ENCODE data around the gene WWOX. TPM values are rescaled to one million over a fixed set of nuclear protein-coding genes. Genes with fewer than 3 reads are reported as not detected.

Gene WWOX
- total RNA-seq, 1 experiment from 2014 or later = 79.9 TPM

DNA sequence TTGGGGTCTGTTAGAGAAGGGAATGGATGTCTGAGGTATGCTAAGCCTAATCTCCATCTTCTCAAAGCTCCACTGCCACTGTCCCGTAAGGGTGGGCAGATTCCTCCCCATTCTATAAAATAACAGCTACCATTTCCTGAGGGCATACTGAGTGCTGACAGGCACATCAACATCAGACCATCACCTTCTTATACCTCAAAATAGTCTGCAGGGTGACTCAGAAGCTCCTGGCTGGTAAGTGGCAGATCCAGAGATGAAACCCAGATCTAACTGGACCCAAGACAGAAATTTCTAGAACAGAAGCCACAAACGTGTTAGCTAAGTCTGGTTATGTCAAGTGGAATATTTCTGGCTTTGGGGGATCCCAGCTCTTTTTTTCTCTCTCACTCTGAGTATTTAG lies 548.0 kb downstream of the WWOX start:
- DNase-seq (ENCODE audit: low spot score) = no peak
- no peak overlapping the region for H3K4me3 ChIP-seq (ENCODE audit: low read depth, low read length, poor library complexity, severe bottlenecking)
- CTCF ChIA-PET = no interaction called here
- no peaks in the 10 kb centered on the region for H3K4me1 ChIP-seq (ENCODE audit: insufficient read depth, low read length, poor library complexity, severe bottlenecking)
- POLR2A ChIA-PET (ENCODE audit: low non-redundant PET) = no interaction called here
- TF ChIP-seq, protein P1, sequence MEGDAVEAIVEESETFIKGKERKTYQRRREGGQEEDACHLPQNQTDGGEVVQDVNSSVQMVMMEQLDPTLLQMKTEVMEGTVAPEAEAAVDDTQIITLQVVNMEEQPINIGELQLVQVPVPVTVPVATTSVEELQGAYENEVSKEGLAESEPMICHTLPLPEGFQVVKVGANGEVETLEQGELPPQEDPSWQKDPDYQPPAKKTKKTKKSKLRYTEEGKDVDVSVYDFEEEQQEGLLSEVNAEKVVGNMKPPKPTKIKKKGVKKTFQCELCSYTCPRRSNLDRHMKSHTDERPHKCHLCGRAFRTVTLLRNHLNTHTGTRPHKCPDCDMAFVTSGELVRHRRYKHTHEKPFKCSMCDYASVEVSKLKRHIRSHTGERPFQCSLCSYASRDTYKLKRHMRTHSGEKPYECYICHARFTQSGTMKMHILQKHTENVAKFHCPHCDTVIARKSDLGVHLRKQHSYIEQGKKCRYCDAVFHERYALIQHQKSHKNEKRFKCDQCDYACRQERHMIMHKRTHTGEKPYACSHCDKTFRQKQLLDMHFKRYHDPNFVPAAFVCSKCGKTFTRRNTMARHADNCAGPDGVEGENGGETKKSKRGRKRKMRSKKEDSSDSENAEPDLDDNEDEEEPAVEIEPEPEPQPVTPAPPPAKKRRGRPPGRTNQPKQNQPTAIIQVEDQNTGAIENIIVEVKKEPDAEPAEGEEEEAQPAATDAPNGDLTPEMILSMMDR (conservative IDR thresholded peaks at IDR 0.05; ENCODE audit: low read depth, low read length) = no peak
- TF ChIP-seq EZH2 (IDR thresholded peaks at IDR 0.05; ENCODE audit: borderline replicate concordance, low read depth, low read length, poor library complexity, severe bottlenecking) = no peak
- H3K27me3 ChIP-seq (replicated peaks; ENCODE audit: insufficient read depth, low read depth, low read length, poor library complexity) = peaks cover 2% of the 10 kb centered on the region
- intact Hi-C loops (cut with micrococcal nuclease; ENCODE audit: unreplicated experiment) = no loop called here
- H3K36me3 ChIP-seq (ENCODE audit: insufficient read depth, low read length, poor library complexity, severe bottlenecking) = no peaks in the 10 kb centered on the region
- no peak overlapping the region for H3K27ac ChIP-seq (ENCODE audit: low read depth, low read length, poor library complexity, severe bottlenecking)
- BruUV-seq (replicated peaks) = no TSS peak
- no peaks in the 10 kb centered on the region for H3K9me3 ChIP-seq (ENCODE audit: low read depth, low read length, poor library complexity, severe bottlenecking)

DNA sequence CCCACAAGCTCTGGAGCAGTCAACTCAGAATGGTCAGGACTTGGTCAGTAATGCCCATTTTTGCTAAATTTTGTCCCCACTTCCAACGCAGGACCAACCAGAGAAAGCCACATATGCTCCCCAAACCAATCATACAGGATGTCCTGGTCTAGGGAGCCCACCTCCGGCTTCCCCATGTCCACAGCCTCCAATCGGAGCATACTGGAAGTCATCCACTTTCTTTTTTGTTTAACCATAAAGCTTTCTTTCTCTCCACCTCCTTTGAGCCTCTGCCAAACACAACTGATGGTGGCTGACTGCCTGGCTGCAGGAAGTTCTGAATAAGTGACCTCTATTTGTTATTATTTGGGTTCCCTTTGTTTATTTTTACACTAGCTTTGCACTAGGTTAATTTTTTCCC lies 549.1 kb downstream of the WWOX start:
- intact Hi-C loops (cut with micrococcal nuclease; ENCODE audit: unreplicated experiment) = no loop called here
- no peaks in the 10 kb centered on the region for H3K36me3 ChIP-seq (ENCODE audit: insufficient read depth, low read length, poor library complexity, severe bottlenecking)
- no peak overlapping the region for H3K27ac ChIP-seq (ENCODE audit: low read depth, low read length, poor library complexity, severe bottlenecking)
- BruUV-seq (replicated peaks) = no TSS peak
- POLR2A ChIA-PET (ENCODE audit: low non-redundant PET) = no interaction called here
- H3K9me3 ChIP-seq (ENCODE audit: low read depth, low read length, poor library complexity, severe bottlenecking) = no peaks in the 10 kb centered on the region
- CTCF ChIA-PET = no interaction called here
- H3K27me3 ChIP-seq (replicated peaks; ENCODE audit: insufficient read depth, low read depth, low read length, poor library complexity) = peaks cover 10% of the 10 kb centered on the region
- TF ChIP-seq, protein P1 (conservative IDR thresholded peaks at IDR 0.05; ENCODE audit: low read depth, low read length) = no peak
- TF ChIP-seq EZH2 (IDR thresholded peaks at IDR 0.05; ENCODE audit: borderline replicate concordance, low read depth, low read length, poor library complexity, severe bottlenecking) = no peak
- DNase-seq (ENCODE audit: low spot score) = no peak
- no peak overlapping the region for H3K4me3 ChIP-seq (ENCODE audit: low read depth, low read length, poor library complexity, severe bottlenecking)
- H3K4me1 ChIP-seq (ENCODE audit: insufficient read depth, low read length, poor library complexity, severe bottlenecking) = no peaks in the 10 kb centered on the region

DNA sequence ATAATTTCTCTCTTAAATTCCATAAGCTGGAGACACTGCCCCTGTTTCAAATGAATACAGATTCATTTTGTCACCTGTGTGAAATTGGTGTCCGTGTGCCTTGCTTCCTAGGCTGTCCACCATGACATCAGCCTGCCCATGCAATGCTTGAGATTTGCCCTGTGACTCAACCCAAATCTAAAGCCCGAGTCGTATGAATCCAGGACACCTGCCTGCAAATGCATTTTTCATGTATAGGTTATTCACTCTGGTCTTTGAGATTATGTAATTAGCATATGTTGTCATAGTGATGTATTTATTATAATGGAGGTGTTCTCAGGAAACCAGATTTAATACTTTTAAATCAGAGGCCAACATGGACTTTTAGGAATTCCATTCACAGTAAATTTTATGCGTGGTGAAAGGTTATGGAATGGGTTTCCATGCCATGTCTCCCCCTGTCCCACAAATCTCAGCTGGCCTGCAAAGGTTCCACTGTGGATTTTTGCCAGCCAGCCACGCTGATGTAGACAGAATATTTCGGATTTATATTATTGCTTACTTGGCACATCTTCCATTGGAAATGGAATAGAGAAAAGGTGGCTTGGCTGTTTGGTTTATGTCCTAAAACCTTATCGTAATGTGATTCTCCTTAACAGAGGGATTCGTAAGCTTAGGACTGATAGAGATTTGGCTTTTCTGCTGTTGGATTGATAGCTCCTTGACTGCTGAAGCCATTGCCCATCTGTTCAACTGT lies 551.1 kb downstream of the WWOX start:
- CTCF ChIA-PET = no interaction called here
- no peak for DNase-seq (ENCODE audit: low spot score)
- Histone ChIP-seq H3K27me3 (replicated peaks; ENCODE audit: insufficient read depth, low read depth, low read length, poor library complexity) (peaks cover 18% of the 10 kb centered on the region), H3K4me3 (ENCODE audit: low read depth, low read length, poor library complexity, severe bottlenecking) (no peak overlapping the region), H3K4me1 (ENCODE audit: insufficient read depth, low read length, poor library complexity, severe bottlenecking) (no peaks in the 10 kb centered on the region), H3K9me3 (ENCODE audit: low read depth, low read length, poor library complexity, severe bottlenecking) (no peaks in the 10 kb centered on the region), H3K36me3 (ENCODE audit: insufficient read depth, low read length, poor library complexity, severe bottlenecking) (no peaks in the 10 kb centered on the region), H3K27ac (ENCODE audit: low read depth, low read length, poor library complexity, severe bottlenecking) (no peak overlapping the region)
- no TSS peak for BruUV-seq (replicated peaks)
- no peak for TF ChIP-seq EZH2 (IDR thresholded peaks at IDR 0.05; ENCODE audit: borderline replicate concordance, low read depth, low read length, poor library complexity, severe bottlenecking)
- TF ChIP-seq, protein P1 (conservative IDR thresholded peaks at IDR 0.05; ENCODE audit: low read depth, low read length) = no peak
- intact Hi-C loops (cut with micrococcal nuclease; ENCODE audit: unreplicated experiment) = no loop called here
- POLR2A ChIA-PET (ENCODE audit: low non-redundant PET) = no interaction called here

Data from A673 (cell line).